ENCODE measurements around the gene TAOK2.
A peak's percentile ranks its signal among the peaks of the same experiment; 100 is the strongest.

The TAOK2 gene

GRCh38 chr16:29962344-29962994 lies 11.2 kb upstream of the TAOK2 start:
- peak overlapping the region; percentile 67 for H3K27ac ChIP-seq
- no peak for DNase-seq (ENCODE audit: low read depth, low spot score)

DNA sequence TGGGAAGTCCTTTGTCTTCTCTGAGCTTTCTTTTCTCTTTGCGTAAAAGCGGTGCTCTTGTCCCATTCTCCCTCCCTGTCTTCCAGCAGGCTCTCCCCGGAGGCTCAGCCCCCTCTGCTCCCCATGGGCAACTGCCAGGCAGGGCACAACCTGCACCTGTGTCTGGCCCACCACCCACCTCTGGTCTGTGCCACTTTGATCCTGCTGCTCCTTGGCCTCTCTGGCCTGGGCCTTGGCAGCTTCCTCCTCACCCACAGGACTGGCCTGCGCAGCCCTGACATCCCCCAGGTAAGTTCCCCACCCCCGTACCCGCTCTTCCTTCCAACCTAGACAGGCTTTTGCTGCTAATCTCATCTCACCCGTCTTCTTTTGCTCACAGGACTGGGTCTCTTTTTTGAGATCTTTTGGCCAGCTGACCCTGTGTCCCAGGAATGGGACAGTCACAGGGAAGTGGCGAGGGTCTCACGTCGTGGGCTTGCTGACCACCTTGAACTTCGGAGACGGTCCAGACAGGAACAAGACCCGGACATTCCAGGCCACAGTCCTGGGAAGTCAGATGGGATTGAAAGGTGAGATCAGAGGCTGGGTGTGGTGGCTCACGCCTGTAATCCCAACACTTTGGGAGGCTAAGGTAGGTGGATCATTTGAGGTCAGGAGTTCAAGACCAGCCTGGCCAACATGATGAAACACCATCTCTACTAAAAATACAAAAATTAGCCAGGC lies 10.5 kb upstream of the TAOK2 start:
- peak overlapping the region; percentile 67 for H3K27ac ChIP-seq
- no peak for DNase-seq (ENCODE audit: low read depth, low spot score)

DNA sequence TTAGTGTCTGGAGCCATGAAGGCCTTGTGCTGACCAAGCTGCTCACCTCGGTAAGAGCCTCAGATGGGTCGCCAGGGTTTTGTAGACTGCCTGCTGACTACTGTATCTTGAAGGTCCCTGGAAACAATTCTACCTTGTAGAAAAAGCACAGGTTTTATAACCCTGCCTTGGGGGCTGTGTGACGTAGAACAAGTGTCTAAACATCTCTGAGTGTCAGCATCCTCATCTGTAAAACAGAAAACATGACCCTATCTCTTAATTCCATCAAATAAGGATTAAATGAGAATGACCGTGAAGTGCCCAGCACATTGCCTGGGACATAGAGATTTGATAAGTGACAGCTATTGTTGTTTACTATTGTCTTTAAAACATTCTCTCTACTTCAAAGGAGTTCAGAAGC lies 5.5 kb upstream of the TAOK2 start:
- no peak overlapping the region for H3K27ac ChIP-seq
- DNase-seq (ENCODE audit: low read depth, low spot score) = no peak

DNA sequence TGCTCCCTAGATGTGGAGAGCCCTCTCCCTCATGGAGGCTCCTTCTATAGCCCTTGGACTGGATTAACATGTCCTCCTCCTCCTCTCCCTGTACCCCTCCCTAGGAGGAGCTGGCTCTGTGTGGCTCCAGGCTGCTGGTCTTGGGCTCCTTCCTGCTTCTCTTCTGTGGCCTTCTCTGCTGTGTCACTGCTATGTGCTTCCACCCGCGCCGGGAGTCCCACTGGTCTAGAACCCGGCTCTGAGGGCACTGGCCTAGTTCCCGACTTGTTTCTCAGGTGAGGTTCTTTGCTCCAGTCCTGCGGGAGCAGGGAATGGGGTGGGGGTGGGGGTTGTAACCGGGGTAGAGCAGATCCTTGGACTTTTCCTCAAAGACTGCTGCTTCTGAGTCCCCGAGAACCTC lies 2.4 kb upstream of the TAOK2 start:
- DNase-seq (ENCODE audit: low read depth, low spot score) = no peak
- no peak overlapping the region for H3K27ac ChIP-seq

DNA sequence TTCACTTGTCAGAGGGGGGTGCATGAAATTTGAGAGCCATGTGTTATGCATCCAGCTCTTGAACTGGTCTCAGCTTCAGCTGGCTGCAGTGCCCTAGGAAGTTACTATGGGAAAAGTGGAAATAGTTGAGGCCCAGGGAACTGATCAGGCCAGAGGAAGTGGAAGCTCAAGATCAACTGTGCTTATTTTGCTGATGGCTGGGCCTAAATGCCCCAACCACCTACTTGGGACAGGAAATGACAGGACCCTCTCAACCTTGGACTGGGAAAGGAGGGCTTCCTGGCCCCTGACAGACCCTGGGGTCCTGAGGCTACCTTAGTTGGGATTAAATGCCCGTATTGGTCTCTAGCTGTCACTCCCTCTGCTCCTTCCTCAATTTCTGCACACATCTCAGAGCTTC lies 1.2 kb upstream of the TAOK2 start:
- DNase-seq (ENCODE audit: low read depth, low spot score) = no peak
- peak overlapping the region; percentile 71 for H3K27ac ChIP-seq

DNA sequence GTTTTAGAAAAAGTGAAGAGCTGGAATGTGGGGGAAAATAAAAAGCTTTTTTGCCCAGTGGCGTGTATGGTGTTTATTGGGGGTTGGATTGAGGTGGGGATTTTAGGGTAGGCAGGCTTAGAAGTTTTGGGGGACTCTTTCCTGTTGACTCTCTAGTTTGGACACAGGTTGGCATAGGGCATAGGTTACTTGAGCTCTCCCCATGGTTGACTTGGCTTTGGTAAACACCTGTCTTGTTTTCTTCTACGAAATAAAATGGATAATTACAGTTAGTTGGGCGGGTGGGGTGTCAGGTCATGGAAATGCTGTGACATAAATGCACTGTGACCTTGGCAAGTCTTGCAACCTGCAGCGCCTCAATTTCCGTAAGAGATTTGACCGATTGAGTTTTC lies 680 bp upstream of the TAOK2 start:
- peak overlapping the region; percentile 71 for H3K27ac ChIP-seq

DNA sequence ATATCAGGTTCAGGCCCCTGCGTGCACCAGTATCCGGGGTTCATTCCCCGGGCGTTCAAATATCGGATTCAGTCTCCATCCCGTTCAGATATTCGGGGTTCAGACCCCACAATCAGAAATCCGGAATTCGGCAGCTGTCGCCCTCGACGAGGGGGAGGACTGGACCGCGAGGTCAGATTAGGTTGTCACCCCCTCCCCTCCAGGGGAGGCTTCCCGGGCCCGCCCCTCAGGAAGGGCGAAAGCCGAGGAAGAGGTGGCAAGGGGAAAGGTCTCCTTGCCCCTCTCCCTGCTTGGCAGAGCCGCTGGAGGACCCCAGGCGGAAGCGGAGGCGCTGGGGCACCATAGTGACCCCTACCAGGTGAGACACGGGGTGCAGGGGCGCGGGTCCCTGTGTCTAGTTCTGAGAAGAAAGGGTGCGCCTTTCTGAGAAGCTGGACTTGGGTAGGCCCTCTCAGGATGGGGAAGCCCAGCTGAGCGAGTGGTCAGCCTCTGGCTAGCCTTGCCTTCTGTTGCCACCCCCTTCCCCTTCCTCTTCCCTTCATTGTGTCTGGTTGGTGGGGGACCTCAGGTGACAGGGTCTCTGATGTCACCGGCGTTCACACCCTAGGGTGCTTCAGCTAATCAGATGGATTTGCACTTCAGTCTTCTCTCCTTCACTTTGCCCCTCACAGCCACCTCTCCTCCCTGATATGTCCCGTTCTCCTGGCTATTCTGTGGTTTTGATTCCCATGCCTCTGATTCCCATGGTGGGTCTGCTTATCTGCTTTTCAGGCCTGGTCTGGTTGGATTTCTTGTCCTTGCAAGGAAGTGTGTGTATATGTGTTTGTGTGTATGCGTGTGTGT lies 844 bp downstream of the TAOK2 start:
- no peak for DNase-seq (ENCODE audit: low read depth, low spot score)
- H3K27ac ChIP-seq = peak overlapping the region; percentile 71

More for the DNA sequence above, 680 bp upstream of the TAOK2 start:
- DNase-seq (ENCODE audit: low read depth, low spot score) = no peak

DNA sequence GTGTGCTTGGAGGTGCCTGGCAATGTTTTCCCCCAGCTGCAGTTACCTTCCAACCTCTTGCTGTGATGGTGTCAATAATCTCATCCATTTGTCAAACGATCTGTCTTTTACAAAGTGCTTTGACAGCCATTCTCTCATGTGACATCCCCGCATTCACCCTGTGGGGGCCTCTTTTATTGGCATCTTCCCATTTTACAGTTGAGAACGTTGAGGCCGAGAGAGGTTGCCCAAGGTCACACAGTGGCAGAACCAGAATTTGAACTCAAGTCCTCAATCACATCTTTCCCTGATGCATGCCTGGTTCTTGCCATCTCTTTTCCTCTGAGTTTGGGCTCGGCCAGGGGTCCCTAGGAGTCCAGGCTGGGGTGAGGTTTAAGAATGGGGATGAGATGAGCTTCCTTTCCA lies 1.5 kb downstream of the TAOK2 start:
- H3K27ac ChIP-seq = no peak overlapping the region
- no peak for DNase-seq (ENCODE audit: low read depth, low spot score)

GRCh38 chr16:29975811-29976511 lies 2.3 kb downstream of the TAOK2 start:
- DNase-seq (ENCODE audit: low read depth, low spot score) = no peak
- H3K27ac ChIP-seq = no peak overlapping the region

DNA sequence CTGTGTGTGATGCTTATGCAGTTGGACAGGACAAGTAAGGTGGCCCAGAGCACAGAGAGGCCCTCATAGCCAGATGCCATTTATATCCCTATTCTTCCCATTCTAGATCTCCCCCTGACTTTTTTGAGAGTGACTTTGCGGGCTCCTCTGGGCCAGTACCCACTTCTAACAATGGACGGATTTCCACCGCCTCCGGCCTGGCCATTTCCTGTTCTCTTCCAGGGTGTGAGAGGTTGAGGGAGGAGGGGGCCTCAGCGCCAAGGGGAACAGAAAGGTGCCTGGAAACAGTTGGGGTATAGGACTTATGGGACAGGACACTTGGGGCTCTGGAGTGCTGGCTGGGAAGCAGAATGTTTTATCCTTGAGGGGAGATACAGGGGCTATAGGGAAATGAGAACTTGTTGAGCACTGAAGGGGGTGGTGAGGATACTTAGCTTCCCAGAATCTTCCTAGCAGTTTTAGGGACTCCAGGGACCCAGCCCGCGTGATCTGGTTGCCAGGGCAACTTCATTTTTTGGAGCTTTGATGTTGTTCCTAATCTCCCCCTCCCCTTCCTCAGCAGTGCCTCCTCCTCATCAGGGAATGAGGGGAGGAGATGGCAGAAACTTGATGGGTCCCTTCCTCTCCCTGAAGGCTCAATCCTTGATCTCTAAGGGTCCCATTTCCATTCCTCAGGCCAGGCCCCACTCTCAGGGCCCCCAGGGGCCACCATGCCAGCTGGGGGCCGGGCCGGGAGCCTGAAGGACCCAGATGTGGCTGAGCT lies 3.6 kb downstream of the TAOK2 start:
- no peak overlapping the region for H3K27ac ChIP-seq
- no peak for DNase-seq (ENCODE audit: low read depth, low spot score)

DNA sequence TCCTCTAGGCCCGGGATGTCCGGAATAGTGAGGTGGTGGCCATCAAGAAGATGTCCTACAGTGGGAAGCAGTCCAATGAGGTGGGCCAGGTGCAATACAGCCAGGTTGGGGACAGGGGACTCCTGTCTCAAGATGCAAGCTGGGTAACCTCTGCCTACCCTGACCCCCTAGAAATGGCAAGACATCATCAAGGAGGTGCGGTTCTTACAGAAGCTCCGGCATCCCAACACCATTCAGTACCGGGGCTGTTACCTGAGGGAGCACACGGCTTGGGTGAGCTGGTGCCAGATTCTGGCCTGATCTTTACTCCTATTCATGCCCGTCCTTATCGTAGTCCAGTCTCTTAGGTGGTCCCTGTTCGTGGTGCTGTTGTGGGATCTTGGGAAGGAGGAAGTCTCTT lies 4.4 kb downstream of the TAOK2 start:
- H3K27ac ChIP-seq = no peak overlapping the region
- no peak for DNase-seq (ENCODE audit: low read depth, low spot score)

- no peak overlapping the region for H3K27ac ChIP-seq
- DNase-seq (ENCODE audit: low read depth, low spot score) = no peak
Observed at GRCh38 chr16:29978564-29979270, 5.0 kb downstream of the TAOK2 start.

DNA sequence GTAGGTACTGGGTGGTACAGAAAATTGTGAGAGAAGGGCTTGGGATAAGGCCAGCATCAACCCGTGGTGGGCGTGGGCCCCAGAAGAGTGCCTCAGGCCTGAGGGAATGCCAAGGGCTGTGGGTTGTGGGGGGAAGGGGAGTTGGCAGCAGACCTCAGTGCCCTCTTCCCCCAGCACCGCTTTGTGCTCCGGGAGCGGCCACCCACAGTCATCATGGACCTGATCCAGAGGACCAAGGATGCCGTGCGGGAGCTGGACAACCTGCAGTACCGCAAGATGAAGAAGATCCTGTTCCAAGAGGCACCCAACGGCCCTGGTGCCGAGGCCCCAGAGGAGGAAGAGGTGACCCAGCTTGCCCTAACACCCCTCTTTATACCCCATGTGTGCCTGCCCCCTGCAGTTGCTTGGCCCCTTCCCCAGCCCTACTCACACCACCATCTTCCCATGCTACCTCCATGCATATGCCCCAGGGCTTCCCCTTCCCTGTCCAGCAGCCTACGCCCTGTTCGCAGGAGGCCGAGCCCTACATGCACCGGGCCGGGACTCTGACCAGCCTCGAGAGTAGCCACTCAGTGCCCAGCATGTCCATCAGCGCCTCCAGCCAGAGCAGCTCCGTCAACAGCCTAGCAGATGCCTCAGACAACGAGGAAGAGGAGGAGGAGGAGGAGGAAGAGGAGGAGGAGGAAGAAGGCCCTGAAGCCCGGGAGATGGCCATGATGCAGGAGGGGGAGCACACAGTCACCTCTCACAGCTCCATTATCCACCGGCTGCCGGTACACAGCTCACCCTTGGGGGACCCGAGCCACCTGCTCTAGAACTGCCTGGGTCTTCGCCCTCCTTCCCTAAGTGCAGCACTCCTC lies 9.1 kb downstream of the TAOK2 start:
- no peak overlapping the region for H3K27ac ChIP-seq
- DNase-seq (ENCODE audit: low read depth, low spot score) = no peak

- H3K27ac ChIP-seq = no peak overlapping the region
- DNase-seq (ENCODE audit: low read depth, low spot score) = no peak
Observed at GRCh38 chr16:29983420-29984136, 9.9 kb downstream of the TAOK2 start.

- no peak for DNase-seq (ENCODE audit: low read depth, low spot score)
- H3K27ac ChIP-seq = no peak overlapping the region
Observed at GRCh38 chr16:29984137-29984763, 10.6 kb downstream of the TAOK2 start.

DNA sequence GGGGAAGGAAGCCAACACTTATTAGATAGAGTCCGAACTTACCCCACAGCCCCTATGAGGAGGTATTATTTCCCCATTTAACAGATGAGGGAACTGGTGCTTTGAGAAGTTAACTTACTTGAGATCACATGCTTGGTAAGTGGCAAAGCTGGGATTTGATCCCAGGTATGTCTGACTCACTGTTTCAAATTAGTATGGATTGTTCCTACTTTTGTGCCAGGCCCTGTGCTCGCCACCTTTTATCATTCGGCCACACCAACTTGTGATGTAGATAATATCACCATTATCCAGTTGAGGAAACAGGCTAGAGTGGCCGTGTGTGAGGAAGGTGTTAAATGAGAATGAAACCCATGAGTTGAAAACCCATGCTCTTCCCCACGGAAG lies 11.1 kb downstream of the TAOK2 start:
- DNase-seq (ENCODE audit: low read depth, low spot score) = no peak

GRCh38 chr16:29985271-29985811 lies 11.7 kb downstream of the TAOK2 start:
- DNase-seq (ENCODE audit: low read depth, low spot score) = no peak
- no peak overlapping the region for H3K27ac ChIP-seq

More for the DNA sequence above, 11.1 kb downstream of the TAOK2 start:
- H3K27ac ChIP-seq = no peak overlapping the region

All from epithelial cell of prostate (primary cell).